Peyer's patch (tissue), 4 donors: Measurements from ENCODE around the gene B9D1.

ENCODE experiments used
- POLR2A ChIP-seq, 2 donors: fragments of 450-650 bp; IDR thresholded peaks; one replicate each; pipeline ENCODE4 v1.5.1; 2017; ENCODE audit warnings: antibody characterized with exemption in 2 of 2, mild to moderate bottlenecking in 2 of 2, moderate library complexity in 2 of 2
- TF ChIP-seq, protein P1 (sequence below), 6 experiments: fragments of 450-650 bp in 4 of 6; fragments of 200-600 bp in 2 of 6; sonication (generic) in 1 of 6; IDR thresholded peaks; one replicate each; pipeline ENCODE4 v1.5.1; 2017 to 2019; ENCODE audit warnings: antibody characterized with exemption in 6 of 6, mild to moderate bottlenecking in 3 of 6, moderate library complexity in 1 of 6

GRCh38 chr17:19304209-19304608, 58.3 kb downstream of the B9D1 start:
- TF ChIP-seq, protein P1, sequence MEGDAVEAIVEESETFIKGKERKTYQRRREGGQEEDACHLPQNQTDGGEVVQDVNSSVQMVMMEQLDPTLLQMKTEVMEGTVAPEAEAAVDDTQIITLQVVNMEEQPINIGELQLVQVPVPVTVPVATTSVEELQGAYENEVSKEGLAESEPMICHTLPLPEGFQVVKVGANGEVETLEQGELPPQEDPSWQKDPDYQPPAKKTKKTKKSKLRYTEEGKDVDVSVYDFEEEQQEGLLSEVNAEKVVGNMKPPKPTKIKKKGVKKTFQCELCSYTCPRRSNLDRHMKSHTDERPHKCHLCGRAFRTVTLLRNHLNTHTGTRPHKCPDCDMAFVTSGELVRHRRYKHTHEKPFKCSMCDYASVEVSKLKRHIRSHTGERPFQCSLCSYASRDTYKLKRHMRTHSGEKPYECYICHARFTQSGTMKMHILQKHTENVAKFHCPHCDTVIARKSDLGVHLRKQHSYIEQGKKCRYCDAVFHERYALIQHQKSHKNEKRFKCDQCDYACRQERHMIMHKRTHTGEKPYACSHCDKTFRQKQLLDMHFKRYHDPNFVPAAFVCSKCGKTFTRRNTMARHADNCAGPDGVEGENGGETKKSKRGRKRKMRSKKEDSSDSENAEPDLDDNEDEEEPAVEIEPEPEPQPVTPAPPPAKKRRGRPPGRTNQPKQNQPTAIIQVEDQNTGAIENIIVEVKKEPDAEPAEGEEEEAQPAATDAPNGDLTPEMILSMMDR (IDR thresholded peaks at IDR 0.05), result no peak
- no peak for TF ChIP-seq POLR2A (IDR thresholded peaks at IDR 0.05)
